Measurements from ENCODE around the gene WDFY4. TPM values are rescaled to one million over a fixed set of nuclear protein-coding genes. Genes with fewer than 3 reads are reported as not detected.

WDFY4 gene
- total and polyA plus RNA-seq, 2 of the 4 experiments (the other 2 are of a cell fraction) = not detected

DNA sequence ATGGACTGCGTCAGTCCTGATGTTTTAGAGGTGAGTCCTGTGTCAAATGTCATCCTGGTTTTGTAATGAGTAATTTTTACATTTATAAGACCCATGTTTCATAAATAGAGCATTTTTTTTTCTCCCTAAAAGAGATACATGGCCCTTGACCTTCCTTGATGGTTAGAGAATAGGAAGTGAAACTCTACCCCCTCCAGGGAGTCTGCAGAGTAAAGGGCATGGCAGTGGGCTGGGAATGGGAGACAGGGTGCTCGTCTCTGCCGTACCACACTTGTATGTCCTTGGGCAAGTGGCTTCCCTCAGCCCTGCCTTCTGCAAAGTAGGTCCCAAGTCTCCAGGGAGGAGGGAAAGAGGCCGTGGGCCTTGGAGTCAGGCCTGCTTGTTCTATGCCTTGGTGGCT lies 63.9 kb downstream of the WDFY4 start:
- no peak overlapping the region for H3K56ac ChIP-seq (ENCODE audit: extremely low read depth, insufficient read depth, low read length)
- H3K18ac ChIP-seq (ENCODE audit: low read depth, low read length) = no peak overlapping the region
- H3K23ac ChIP-seq (ENCODE audit: low read depth, low read length) = no peak overlapping the region
- no peak overlapping the region for H2BK15ac ChIP-seq (ENCODE audit: low read depth, low read length)
- in situ Hi-C loops (cut with MboI; ENCODE audit: low sequenced_read_pairs) (no loop called here), intact Hi-C loops (cut with micrococcal nuclease) (no loop called here), dilution Hi-C loops (cut with HindIII; ENCODE audit: low sequenced_read_pairs, unreplicated experiment) (no loop called here)
- H3K14ac ChIP-seq (replicated peaks; ENCODE audit: low read depth, low read length) = no peak overlapping the region
- H3K9me3 ChIP-seq (ENCODE audit: control insufficient read depth, insufficient read depth, low read length) = no peaks in the 10 kb centered on the region
- DNase-seq = no peak
- ChIA-PET CTCF (no interaction called here), POLR2A (ENCODE audit: unreplicated experiment) (no interaction called here)
- H3K27me3 ChIP-seq (ENCODE audit: control insufficient read depth, insufficient read depth, low read length) = peaks cover 3% of the 10 kb centered on the region
- no peak overlapping the region for H3K4me2 ChIP-seq (ENCODE audit: low read depth, low read length)
- H3K9me1 ChIP-seq (ENCODE audit: insufficient read depth, low read length) = no peaks in the 10 kb centered on the region
- H3K4me3 ChIP-seq (ENCODE audit: insufficient read depth, low read depth, low read length) = no peak overlapping the region
- no peaks in the 10 kb centered on the region for H3K79me1 ChIP-seq (ENCODE audit: low read depth in 1 of 2, low read length in 2 of 2)
- no peak overlapping the region for H3K27ac ChIP-seq (ENCODE audit: insufficient read depth, low read length)
- no CpG with 5 or more reads among the region's 4 CpGs for WGBS, 2 experiments (ENCODE audit: extremely low coverage in 2 of 2, insufficient read length in 1 of 2)
- BruUV-seq (replicated peaks) = no TSS peak
- no peaks in the 10 kb centered on the region for H3K4me1 ChIP-seq (ENCODE audit: control insufficient read depth, insufficient read depth, low read length)
- no peak for ATAC-seq (ENCODE audit: low read depth)
- H2AK9ac ChIP-seq (replicated peaks; ENCODE audit: low read depth, low read length, poor library complexity) = no peak overlapping the region
- H2BK5ac ChIP-seq (ENCODE audit: low read depth, low read length, poor library complexity, severe bottlenecking) = no peak overlapping the region
- H2BK20ac ChIP-seq (ENCODE audit: low read depth, low read length) = no peak overlapping the region
- H3K4ac ChIP-seq (ENCODE audit: low read depth, low read length) = no peak overlapping the region
- H4K5ac ChIP-seq (ENCODE audit: low read depth, low read length) = no peak overlapping the region
- no peak overlapping the region for H2AK5ac ChIP-seq (ENCODE audit: low read depth, low read length)
- TF ChIP-seq NFE2L2 (IDR thresholded peaks at IDR 0.05; ENCODE audit: low read depth, low read length) = no peak
- TF ChIP-seq MAZ (IDR thresholded peaks at IDR 0.05; ENCODE audit: borderline replicate concordance, low read depth, low read length) = no peak
- TF ChIP-seq RAD21 (IDR thresholded peaks at IDR 0.05; ENCODE audit: low read length) = no peak
- TF ChIP-seq RCOR1 (IDR thresholded peaks at IDR 0.05; ENCODE audit: insufficient replicate concordance, low read length) = no peak
- no peak for TF ChIP-seq MAFK (IDR thresholded peaks at IDR 0.05; ENCODE audit: low read depth, low read length)
- TF ChIP-seq MXI1 (IDR thresholded peaks at IDR 0.05; ENCODE audit: borderline replicate concordance, low read depth, low read length) = no peak
- no peak for TF ChIP-seq CHD1 (IDR thresholded peaks at IDR 0.05; ENCODE audit: low read depth, low read length)
- no peak for TF ChIP-seq RFX5 (IDR thresholded peaks at IDR 0.05; ENCODE audit: low read depth, low read length)
- TF ChIP-seq, protein P1, sequence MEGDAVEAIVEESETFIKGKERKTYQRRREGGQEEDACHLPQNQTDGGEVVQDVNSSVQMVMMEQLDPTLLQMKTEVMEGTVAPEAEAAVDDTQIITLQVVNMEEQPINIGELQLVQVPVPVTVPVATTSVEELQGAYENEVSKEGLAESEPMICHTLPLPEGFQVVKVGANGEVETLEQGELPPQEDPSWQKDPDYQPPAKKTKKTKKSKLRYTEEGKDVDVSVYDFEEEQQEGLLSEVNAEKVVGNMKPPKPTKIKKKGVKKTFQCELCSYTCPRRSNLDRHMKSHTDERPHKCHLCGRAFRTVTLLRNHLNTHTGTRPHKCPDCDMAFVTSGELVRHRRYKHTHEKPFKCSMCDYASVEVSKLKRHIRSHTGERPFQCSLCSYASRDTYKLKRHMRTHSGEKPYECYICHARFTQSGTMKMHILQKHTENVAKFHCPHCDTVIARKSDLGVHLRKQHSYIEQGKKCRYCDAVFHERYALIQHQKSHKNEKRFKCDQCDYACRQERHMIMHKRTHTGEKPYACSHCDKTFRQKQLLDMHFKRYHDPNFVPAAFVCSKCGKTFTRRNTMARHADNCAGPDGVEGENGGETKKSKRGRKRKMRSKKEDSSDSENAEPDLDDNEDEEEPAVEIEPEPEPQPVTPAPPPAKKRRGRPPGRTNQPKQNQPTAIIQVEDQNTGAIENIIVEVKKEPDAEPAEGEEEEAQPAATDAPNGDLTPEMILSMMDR (conservative IDR thresholded peaks at IDR 0.05; ENCODE audit: low read depth, low read length) = no peak
- no peak for TF ChIP-seq FOS (IDR thresholded peaks at IDR 0.05; ENCODE audit: low read depth, low read length)
- TF ChIP-seq, protein P2, sequence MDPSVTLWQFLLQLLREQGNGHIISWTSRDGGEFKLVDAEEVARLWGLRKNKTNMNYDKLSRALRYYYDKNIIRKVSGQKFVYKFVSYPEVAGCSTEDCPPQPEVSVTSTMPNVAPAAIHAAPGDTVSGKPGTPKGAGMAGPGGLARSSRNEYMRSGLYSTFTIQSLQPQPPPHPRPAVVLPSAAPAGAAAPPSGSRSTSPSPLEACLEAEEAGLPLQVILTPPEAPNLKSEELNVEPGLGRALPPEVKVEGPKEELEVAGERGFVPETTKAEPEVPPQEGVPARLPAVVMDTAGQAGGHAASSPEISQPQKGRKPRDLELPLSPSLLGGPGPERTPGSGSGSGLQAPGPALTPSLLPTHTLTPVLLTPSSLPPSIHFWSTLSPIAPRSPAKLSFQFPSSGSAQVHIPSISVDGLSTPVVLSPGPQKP (IDR thresholded peaks at IDR 0.05; ENCODE audit: borderline replicate concordance, low read depth, low read length) = no peak
- no peak for TF ChIP-seq BHLHE40 (IDR thresholded peaks at IDR 0.05; ENCODE audit: low read depth, low read length)
- no peak for TF ChIP-seq SMC3 (IDR thresholded peaks at IDR 0.05; ENCODE audit: low read depth, low read length)
- TF ChIP-seq CEBPB (IDR thresholded peaks at IDR 0.05; ENCODE audit: low read depth, low read length) = no peak
- no peak for TF ChIP-seq POLR2A (IDR thresholded peaks at IDR 0.05; ENCODE audit: low read depth, low read length)
- TF ChIP-seq, protein P3, sequence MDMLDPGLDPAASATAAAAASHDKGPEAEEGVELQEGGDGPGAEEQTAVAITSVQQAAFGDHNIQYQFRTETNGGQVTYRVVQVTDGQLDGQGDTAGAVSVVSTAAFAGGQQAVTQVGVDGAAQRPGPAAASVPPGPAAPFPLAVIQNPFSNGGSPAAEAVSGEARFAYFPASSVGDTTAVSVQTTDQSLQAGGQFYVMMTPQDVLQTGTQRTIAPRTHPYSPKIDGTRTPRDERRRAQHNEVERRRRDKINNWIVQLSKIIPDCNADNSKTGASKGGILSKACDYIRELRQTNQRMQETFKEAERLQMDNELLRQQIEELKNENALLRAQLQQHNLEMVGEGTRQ (IDR thresholded peaks at IDR 0.05; ENCODE audit: low read depth, low read length) = no peak
- no peak overlapping the region for H2AFZ ChIP-seq (replicated peaks; ENCODE audit: low read length, poor library complexity)
- no peaks in the 10 kb centered on the region for H3K36me3 ChIP-seq (ENCODE audit: control insufficient read depth, insufficient read depth, low read length)
- no peak overlapping the region for H4K8ac ChIP-seq (ENCODE audit: low read depth in 2 of 2, low read length in 2 of 2)
- no peak overlapping the region for H3K9ac ChIP-seq (ENCODE audit: low read depth, low read length)
- no peak overlapping the region for H2BK120ac ChIP-seq (ENCODE audit: low read depth, low read length)
- no peaks in the 10 kb centered on the region for H4K20me1 ChIP-seq (ENCODE audit: insufficient read depth, low read length)
- no peak overlapping the region for H4K91ac ChIP-seq (ENCODE audit: insufficient read depth, low read depth, low read length)

Data from IMR-90 (cell line).